Smooth muscle cell (in vitro differentiated cells): ENCODE measurements around the gene GNLY. TPM values are rescaled to one million over a fixed set of nuclear protein-coding genes. Genes with fewer than 3 reads are reported as not detected.

ENCODE experiments used
- DNase-seq: peaks from one replicate; lab custom pipeline; 2025; ENCODE audit not compliant: unreplicated experiment; lab: John Stamatoyannopoulos, UW
- H2AFZ ChIP-seq: fragments of 200-600 bp; sonication (generic); 2 replicates; pipeline ENCODE4 v1.6.0; 2016; ENCODE audit warnings: antibody characterized with exemption, low read depth, mild to moderate bottlenecking
- H3F3A ChIP-seq: fragments of 200-600 bp; sonication (generic); 2 replicates; pipeline ENCODE4 v1.6.0; 2017; ENCODE audit warnings: antibody characterized with exemption, low read depth
- H3K27ac ChIP-seq: fragments of 200-600 bp; sonication (generic); 2 replicates; pipeline ENCODE4 v1.5.1; 2016; ENCODE audit warnings: low read depth, mild to moderate bottlenecking
- H3K27me3 ChIP-seq: fragments of 200-600 bp; sonication (generic); 2 replicates; pipeline ENCODE4 v1.6.1; 2016; ENCODE audit warnings: low read depth, mild to moderate bottlenecking
- H3K36me3 ChIP-seq: fragments of 200-600 bp; sonication (generic); 2 replicates; pipeline ENCODE4 v1.5.1; 2016; ENCODE audit warnings: low read depth
- H3K4me1 ChIP-seq: fragments of 200-600 bp; sonication (generic); 2 replicates; pipeline ENCODE4 v1.5.1; 2016; ENCODE audit warnings: low read depth
- H3K4me2 ChIP-seq: fragments of 200-600 bp; sonication (generic); 2 replicates; pipeline ENCODE4 v1.6.0; 2016; ENCODE audit warnings: mild to moderate bottlenecking
- H3K4me3 ChIP-seq: fragments of 200-600 bp; sonication (generic); 2 replicates; pipeline ENCODE4 v1.5.1; 2016; ENCODE audit warnings: mild to moderate bottlenecking
- H3K79me2 ChIP-seq: fragments of 200-600 bp; sonication (generic); 2 replicates; pipeline ENCODE4 v1.6.0; 2016; ENCODE audit warnings: low read depth, mild to moderate bottlenecking
- H3K9ac ChIP-seq: fragments of 200-600 bp; sonication (generic); 2 replicates; pipeline ENCODE4 v1.6.0; 2016; ENCODE audit warnings: low read depth
- H3K9me3 ChIP-seq: fragments of 200-600 bp; sonication (generic); replicated peaks from 2 replicates; pipeline ENCODE4 v1.5.1; 2016; ENCODE audit warnings: low read depth
- H4K20me1 ChIP-seq: fragments of 200-600 bp; sonication (generic); 2 replicates; pipeline ENCODE4 v1.6.0; 2016; ENCODE audit warnings: low read depth
- CTCF ChIP-seq: fragments of 200-600 bp; sonication (generic); IDR thresholded peaks from 2 replicates; pipeline ENCODE4 v1.5.1; 2017; ENCODE audit warnings: borderline replicate concordance, mild to moderate bottlenecking, antibody characterized with exemption; ENCODE audit not compliant: insufficient read depth, poor library complexity, severe bottlenecking
- WGBS: methylation state at CpG from one replicate; pipeline ENCODE4 v1.1.7; 2016; ENCODE audit warnings: low lambda C conversion rate; 5-methylcytosine and 5-hydroxymethylcytosine counted together
- polyA plus RNA-seq: library from polyadenylated mRNA; unstranded; fragments of >200 nt; fragmentation: Nextera tagmentation; extraction: Ambion mirVana; gene quantifications from 2 replicates; pipeline ENCODE4 v1.2.1, GENCODE V29; 2016
- total RNA-seq: library from RNA; depleted of rRNA; stranded (reverse); fragments of >200 nt; gene quantifications from 2 replicates; pipeline ENCODE4 v1.2.3, GENCODE V29; 2014

Gene GNLY
- total and polyA plus RNA-seq, 2 experiments from 2014 or later = not detected

- no peak overlapping the region for H3K9ac ChIP-seq
- peak overlapping the region; percentile 65 for H3K27ac ChIP-seq
- H3K27me3 ChIP-seq = no peaks in the 10 kb centered on the region
- no peak for TF ChIP-seq CTCF
- H3K79me2 ChIP-seq = no peaks in the 10 kb centered on the region
- 96% methylated on average over 10 of the region's 10 CpGs for WGBS
- H3K36me3 ChIP-seq = peaks cover 17% of the 10 kb centered on the region
- no peak for DNase-seq
- H2AFZ ChIP-seq = no peak overlapping the region
- H3K4me2 ChIP-seq = peak overlapping the region; percentile 47
- H3K4me1 ChIP-seq = peaks cover 4% of the 10 kb centered on the region
- no peaks in the 10 kb centered on the region for H3K9me3 ChIP-seq
- no peak overlapping the region for H3K4me3 ChIP-seq
- peaks cover 34% of the 10 kb centered on the region for H3F3A ChIP-seq
- peaks cover 26% of the 10 kb centered on the region for H4K20me1 ChIP-seq
Measured at GRCh38 chr2:85647823-85648526, 46.2 kb upstream of the GNLY start.

GRCh38 chr2:85648619-85649018, 45.5 kb upstream of the GNLY start:
- peaks cover 4% of the 10 kb centered on the region for H3K4me1 ChIP-seq
- 70% methylated on average over 2 of the region's 2 CpGs for WGBS
- H4K20me1 ChIP-seq = peaks cover 31% of the 10 kb centered on the region
- no peak overlapping the region for H2AFZ ChIP-seq
- no peak overlapping the region for H3K4me3 ChIP-seq
- peaks cover 16% of the 10 kb centered on the region for H3K36me3 ChIP-seq
- H3K4me2 ChIP-seq = peak overlapping the region; percentile 47
- peaks cover 34% of the 10 kb centered on the region for H3F3A ChIP-seq
- peak; percentile 63 for TF ChIP-seq CTCF
- peak overlapping the region; percentile 65 for H3K27ac ChIP-seq
- no peak for DNase-seq
- H3K9me3 ChIP-seq = no peaks in the 10 kb centered on the region
- H3K9ac ChIP-seq = no peak overlapping the region
- no peaks in the 10 kb centered on the region for H3K79me2 ChIP-seq
- H3K27me3 ChIP-seq = no peaks in the 10 kb centered on the region

- Histone ChIP-seq H3K27me3 (no peaks in the 10 kb centered on the region), H3K9ac (no peak overlapping the region), H3K4me3 (no peak overlapping the region), H2AFZ (no peak overlapping the region), H3K79me2 (no peaks in the 10 kb centered on the region), H3K27ac (peak overlapping the region; percentile 65), H3F3A (peaks cover 34% of the 10 kb centered on the region), H4K20me1 (peaks cover 27% of the 10 kb centered on the region), H3K4me1 (peaks cover 4% of the 10 kb centered on the region), H3K36me3 (peaks cover 11% of the 10 kb centered on the region), H3K4me2 (peak overlapping the region; percentile 47), H3K9me3 (no peaks in the 10 kb centered on the region)
- 51% methylated on average over 9 of the region's 9 CpGs for WGBS
- no peak for DNase-seq
- TF ChIP-seq CTCF = no peak
Measured at GRCh38 chr2:85649201-85650190, 44.7 kb upstream of the GNLY start.
